Upper lobe of left lung (tissue), 4 donors: ENCODE results near the gene UNC5A.

ENCODE experiments used
- CTCF ChIP-seq, 6 experiments: fragments of 450-650 bp in 4 of 6; fragments of 200-600 bp in 2 of 6; sonication (generic) in 2 of 6; IDR thresholded peaks; one replicate each; pipeline ENCODE4 v1.5.1; 2016 to 2019; ENCODE audit warnings: antibody characterized with exemption in 6 of 6
- POLR2A ChIP-seq, 4 donors: fragments of 450-650 bp; IDR thresholded peaks; one replicate each; pipeline ENCODE4 v1.5.1; 2016 to 2017; ENCODE audit warnings: antibody characterized with exemption in 4 of 4, mild to moderate bottlenecking in 2 of 4
- POLR2AphosphoS5 ChIP-seq, 2 donors: sonication (generic); formaldehyde crosslinking; IDR thresholded peaks; one replicate each; pipeline ENCODE4 v1.5.1; 2017; ENCODE audit warnings: antibody characterized with exemption in 2 of 2

GRCh38 chr5:176902911-176903664, 92.7 kb downstream of the UNC5A start:
- TF ChIP-seq CTCF (IDR thresholded peaks at IDR 0.05) (no peak), POLR2A (IDR thresholded peaks at IDR 0.05) (no peak), POLR2AphosphoS5 (IDR thresholded peaks at IDR 0.05) (no peak)
